Head of caudate nucleus (tissue), 42 donors: ENCODE data around the gene MDK.
A peak's percentile ranks its signal among the peaks of the same experiment; 100 is the strongest.
"Not testable (repeated sequence)": the region's sequence is repeated elsewhere in the genome, so short reads cannot be mapped to it uniquely, and the experiment has no call there.

Experiments
- DNase-seq, 42 donors: peaks; one replicate each; pipeline versions ENCODE4 v3.0.0 to v3.0.0-alpha.2; 2020 to 2021; ENCODE audit warnings: mixed read lengths in 7 of 42
- intact Hi-C: fragments of 100-400 bp; cut with DNase I; formaldehyde crosslinking; loops from one replicate; pipeline ENCODE4 v1.15.0; 2022

Gene MDK

GRCh38 chr11:46364056-46364455 lies 17.4 kb upstream of the MDK start:
- no peak for DNase-seq
- intact Hi-C loops, result no loop called here

DNA sequence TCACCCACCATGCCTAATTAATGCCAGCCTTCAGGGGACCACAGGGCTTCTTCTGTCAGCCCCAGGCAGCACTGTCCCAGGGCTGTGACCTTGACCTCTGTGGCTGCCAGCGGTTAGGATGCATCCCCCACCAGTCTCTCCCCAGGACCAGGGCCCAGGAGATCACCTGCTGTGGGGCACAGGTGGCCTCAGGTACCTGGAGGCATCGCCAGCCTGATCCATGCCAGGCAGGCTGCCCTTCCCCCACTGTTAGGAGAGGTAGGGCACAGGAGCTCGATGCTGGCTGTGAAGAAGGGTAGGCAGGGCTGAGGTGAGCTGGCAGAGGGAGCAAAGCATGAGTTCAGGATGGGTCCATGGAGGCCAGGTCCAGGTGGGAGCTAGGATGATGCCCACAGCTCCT lies 16.7 kb upstream of the MDK start:
- no peak for DNase-seq
- intact Hi-C loops, result no loop called here

GRCh38 chr11:46366260-46366659 lies 15.2 kb upstream of the MDK start:
- DNase-seq, result no peak
- intact Hi-C loops, result no loop called here

- DNase-seq, result no peak
Measured at GRCh38 chr11:46366661-46367161, 14.8 kb upstream of the MDK start.

GRCh38 chr11:46367244-46367915 lies 14.1 kb upstream of the MDK start:
- peak in 41 of 42 donors; percentile 68 to 93 (median 81) for DNase-seq
- intact Hi-C loops, result no loop called here

More at GRCh38 chr11:46366661-46367161, 14.8 kb upstream of the MDK start:
- intact Hi-C loops, result no loop called here

DNA sequence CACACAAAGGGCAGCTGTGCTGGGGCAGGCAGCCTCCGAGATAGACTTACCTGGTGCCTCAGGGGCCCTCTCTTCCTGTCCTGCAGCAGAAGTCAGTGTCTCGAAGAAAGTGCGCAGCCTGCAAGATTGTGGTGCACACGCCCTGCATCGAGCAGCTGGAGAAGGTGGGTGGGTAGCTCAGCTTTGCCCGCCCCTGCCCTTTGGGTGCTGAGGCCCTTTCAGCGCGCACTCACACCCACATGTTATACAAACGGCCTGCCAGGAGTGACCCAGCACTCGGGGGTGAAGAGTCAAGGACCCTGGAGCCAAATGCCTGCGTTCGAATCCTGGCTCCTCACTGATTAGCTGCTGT lies 13.6 kb upstream of the MDK start:
- intact Hi-C loops, result no loop called here
- DNase-seq, result no peak

- intact Hi-C loops, result no loop called here
- DNase-seq, result peak in 14 of 42 donors; percentile 25 to 78 (median 66)
Measured at GRCh38 chr11:46369458-46370152, 11.9 kb upstream of the MDK start.

- intact Hi-C loops, result no loop called here
- no peak for DNase-seq
Measured at GRCh38 chr11:46370253-46370652, 11.2 kb upstream of the MDK start.

DNA sequence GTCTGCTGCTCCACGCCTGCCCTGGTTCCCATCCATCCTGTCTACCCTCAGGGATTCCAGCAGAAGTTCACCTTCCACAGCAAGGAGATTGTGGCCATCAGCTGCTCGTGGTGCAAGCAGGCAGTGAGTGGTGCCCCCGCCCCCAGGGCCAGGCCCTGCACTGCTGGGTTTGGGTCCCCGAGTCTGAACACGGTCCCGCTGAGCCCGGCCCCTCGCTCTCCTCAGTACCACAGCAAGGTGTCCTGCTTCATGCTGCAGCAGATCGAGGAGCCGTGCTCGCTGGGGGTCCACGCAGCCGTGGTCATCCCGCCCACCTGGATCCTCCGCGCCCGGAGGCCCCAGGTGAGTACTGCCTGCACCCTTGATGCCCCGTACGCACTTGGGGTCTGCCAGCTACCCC lies 10.2 kb upstream of the MDK start:
- DNase-seq, intact Hi-C loops: not testable (repeated sequence)

DNA sequence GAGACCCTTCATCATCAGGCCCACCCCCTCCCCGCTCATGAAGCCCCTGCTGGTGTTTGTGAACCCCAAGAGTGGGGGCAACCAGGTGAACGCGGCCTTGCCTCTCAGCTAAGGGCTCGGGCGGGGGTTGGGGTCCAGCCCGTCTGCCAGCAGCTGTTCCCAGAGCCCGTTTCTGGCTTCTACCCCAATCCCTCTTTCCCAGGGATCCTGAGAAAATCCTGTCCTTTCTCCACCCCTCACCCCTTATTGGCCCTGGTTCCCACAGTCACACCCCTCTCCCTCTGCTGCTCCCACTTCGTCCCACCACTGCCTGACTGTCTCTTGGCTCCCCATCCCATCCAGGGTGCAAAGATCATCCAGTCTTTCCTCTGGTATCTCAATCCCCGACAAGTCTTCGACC lies 9.4 kb upstream of the MDK start:
- no peak for DNase-seq
- intact Hi-C loops, result no loop called here

- DNase-seq, intact Hi-C loops: not testable (repeated sequence)
Measured at GRCh38 chr11:46372501-46372900, 9.0 kb upstream of the MDK start.

DNA sequence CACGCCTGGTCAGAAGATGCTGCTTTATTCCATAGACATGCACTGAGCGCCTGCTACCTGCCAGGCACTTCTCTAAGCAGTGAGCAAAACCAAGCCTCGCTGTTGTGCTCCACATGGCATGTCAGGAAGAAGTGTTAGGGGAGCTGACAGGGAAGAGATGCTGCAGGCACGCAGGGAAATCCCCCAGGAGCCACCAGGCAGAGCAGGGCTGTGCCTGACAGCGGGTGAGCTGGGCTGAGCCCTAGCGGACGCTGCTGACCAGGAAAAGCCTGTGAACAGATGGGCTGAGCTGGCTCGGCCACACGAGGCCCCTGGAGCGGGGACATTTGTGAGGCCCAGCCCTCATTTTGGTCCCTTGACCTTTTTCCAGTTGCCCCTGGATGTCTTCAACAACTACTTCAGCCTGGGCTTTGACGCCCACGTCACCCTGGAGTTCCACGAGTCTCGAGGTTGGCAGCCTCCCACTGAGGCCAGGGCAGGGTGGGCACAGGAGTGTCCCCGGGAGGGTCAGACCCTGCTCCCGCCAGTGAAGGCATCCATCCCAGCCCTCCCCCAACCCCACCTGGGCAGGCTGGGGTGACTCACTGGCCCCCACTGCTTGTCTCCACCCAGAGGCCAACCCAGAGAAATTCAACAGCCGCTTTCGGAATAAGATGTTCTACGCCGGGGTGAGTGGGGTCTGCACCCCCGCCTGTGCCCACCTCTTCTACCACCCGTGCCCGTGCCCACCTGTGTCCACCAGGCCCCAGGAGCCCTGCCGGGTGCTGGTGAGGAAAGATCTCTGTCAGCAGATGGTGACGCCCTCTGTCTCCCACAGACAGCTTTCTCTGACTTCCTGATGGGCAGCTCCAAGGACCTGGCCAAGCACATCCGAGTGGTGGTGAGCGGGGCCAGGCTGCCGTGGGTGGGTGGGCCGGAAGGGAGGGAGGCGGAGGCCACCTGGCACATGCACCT lies 7.4 kb upstream of the MDK start:
- intact Hi-C loops, result no loop called here
- DNase-seq, result no peak

DNA sequence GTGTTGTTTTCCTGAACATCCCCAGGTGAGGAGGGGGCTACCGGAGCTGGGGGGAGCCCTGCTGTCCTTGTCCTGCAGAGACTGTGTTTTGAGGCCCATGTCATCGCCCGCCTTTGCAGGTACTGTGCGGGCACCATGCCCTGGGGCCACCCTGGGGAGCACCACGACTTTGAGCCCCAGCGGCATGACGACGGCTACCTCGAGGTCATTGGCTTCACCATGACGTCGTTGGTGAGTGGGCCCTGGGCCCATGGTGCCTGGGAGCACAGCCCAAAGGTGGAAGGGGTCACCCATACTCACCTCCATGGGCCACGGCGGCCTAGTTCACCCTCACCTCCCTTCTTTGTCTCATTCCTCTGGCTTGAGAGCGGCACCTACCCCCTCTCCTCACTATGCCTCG lies 6.7 kb upstream of the MDK start:
- intact Hi-C loops, result no loop called here
- DNase-seq, result no peak

DNA sequence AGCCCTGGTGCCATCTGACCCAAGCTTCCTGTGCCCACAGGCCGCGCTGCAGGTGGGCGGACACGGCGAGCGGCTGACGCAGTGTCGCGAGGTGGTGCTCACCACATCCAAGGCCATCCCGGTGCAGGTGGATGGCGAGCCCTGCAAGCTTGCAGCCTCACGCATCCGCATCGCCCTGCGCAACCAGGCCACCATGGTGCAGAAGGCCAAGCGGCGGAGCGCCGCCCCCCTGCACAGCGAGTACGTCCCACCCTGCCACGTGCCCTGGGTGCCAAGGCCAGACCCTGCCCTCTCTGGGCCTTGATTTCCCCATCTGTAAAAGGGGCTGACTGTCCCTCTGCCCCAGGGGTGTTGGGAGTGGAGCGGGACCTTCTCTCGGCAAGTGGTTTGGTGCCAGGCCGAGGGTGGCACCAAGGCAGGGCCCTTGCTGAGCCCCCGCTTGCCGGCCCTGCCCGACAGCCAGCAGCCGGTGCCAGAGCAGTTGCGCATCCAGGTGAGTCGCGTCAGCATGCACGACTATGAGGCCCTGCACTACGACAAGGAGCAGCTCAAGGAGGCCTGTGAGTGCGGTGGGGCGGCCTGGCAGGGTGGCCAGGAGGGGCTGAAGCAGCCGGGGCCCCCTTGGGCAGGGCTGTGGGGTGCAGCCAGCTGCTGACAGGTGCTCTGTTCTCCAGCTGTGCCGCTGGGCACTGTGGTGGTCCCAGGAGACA lies 5.9 kb upstream of the MDK start:
- DNase-seq, result no peak
- intact Hi-C loops, result no loop called here

DNA sequence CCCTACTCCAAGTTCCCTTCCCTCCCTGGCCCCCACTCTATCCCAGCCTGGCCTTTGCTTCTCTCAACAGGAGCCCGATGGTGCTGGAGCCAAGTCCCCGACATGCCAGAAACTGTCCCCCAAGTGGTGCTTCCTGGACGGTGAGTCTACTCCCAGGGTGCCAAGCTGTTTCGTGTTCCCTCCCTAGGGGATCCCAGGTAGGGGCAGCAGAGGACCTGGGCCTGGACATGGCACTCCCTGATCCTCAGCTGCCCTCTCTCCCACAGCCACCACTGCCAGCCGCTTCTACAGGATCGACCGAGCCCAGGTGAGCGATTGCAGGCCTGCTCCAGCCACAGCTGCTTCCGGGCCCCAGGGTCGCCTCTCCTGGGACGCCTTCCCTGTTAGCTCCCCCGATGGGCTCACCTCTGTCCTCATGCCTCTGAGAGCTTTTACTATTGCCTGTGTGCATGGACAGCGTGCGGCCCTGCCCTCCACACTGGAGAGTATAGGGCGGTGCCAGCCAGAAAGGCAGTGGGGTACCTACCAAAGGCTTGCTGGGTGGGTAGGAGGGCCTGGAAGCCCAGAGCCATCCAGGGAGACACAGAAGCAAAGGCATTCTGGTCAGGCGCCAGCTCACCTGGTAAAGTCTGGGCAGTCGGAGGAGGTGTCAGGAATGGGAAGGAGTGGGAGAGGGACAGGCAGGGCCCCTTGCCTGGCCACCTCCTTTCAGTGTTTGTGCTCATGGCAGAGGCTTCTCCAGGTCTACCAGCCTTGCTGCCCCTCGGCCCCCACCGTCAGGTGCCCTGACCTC lies 5.0 kb upstream of the MDK start:
- intact Hi-C loops, result no loop called here
- no peak for DNase-seq

DNA sequence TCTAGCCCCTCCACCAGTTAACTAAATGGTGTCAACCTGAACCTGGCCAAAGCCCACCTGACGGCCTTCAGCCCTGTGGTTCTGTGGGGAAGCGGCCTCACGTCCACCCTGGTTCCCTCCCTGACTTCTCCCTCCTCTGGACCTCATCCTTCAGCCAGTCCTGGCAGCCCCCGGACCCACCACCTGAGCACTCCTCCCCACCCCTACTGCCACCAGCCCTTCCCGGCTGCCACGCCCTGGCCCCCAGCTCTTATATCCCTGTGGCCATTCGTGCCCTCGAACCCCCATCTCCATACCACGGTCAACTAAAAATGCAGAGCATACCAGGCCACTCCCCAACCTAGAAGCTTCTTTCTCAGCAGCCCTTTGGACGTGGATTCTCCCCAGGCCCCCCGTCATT lies 4.2 kb upstream of the MDK start:
- intact Hi-C loops, result no loop called here
- no peak for DNase-seq

DNA sequence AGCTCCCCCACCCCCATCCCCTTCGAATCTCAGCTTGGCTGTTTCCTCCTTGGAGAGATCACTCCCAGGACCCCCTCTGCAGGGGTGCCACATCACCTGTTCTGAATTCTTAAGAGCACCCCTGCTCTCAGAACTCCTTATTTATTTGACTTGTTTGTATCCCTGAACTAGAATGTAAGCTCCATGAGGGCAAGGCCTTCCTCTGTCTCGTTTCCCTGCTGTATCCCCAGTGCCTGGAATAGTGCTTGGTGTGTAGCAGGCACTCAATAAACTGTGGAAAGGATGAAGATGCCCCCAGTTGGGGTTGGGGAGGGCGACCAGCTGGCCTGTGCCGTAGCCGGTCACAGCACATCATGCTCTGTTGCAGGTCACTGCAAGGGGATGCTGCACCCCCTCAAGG lies 3.6 kb upstream of the MDK start:
- intact Hi-C loops, result no loop called here
- DNase-seq, result no peak

DNA sequence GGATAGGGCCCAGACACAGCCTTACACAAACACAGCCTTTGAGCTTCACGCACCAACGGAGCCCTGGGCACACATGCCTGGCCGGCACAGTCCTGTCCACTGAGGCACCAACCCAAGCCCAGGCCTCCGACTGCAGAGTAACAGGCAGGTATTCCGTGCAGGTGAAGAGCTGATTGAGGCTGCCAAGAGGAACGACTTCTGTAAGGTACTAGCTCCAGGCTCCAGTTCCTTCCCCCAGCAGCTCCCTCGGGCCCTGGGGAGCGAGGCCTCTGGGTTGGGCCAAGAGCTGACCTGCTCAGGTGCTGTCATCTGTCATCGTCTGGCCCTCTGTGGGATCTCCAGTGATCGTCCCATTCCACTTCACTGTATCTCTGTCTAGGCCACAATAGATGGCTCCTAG lies 3.2 kb upstream of the MDK start:
- no peak for DNase-seq
- intact Hi-C loops, result no loop called here
